A204.1 (cell line): Measurements from ENCODE around the gene ELFN1.

Source experiments
- FAIRE-seq: peaks from 2 replicates; lab custom pipeline; 2012; peaks lifted over from hg19 to GRCh38; lab: Jason Lieb, UNC

The ELFN1 gene

DNA sequence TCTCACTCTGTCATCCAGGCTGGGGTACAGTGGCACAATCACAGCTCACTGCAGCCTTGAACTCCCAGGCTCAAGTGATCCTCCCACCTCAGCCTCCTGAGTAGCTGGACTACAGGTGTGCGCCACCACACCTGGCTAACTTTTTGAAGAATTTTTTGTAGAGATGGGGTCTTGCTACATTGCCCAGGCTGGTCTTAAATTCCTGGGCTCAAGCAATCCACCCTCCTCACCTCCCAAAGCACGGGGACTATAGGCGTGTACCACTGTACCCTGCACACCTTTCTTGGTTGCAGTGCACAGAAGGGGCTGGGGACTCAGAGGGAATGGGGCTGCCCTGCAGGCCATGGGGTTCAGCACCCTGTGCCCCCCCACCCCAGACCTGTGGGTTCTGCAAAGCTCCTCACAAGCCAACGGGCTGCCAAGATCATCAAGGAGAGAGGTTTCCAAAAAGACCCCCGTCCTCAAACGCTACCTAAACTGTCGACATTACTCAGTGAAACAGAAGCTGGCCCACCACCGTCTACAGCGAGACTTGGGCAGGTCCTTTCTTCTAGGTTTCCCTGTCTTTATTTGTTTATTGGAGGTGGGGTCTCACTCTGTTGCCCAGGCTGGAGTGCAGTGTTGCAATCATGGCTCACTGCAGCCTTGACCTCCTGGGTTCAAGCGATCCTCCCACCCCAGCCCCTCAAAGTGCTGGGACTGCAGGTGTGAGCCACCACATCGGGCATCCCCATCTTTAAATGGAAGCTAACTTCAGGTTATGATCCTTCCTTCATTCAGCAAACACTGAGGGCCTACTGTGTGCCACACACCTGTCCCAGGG lies 26.6 kb upstream of the ELFN1 start:
- no peak for FAIRE-seq

DNA sequence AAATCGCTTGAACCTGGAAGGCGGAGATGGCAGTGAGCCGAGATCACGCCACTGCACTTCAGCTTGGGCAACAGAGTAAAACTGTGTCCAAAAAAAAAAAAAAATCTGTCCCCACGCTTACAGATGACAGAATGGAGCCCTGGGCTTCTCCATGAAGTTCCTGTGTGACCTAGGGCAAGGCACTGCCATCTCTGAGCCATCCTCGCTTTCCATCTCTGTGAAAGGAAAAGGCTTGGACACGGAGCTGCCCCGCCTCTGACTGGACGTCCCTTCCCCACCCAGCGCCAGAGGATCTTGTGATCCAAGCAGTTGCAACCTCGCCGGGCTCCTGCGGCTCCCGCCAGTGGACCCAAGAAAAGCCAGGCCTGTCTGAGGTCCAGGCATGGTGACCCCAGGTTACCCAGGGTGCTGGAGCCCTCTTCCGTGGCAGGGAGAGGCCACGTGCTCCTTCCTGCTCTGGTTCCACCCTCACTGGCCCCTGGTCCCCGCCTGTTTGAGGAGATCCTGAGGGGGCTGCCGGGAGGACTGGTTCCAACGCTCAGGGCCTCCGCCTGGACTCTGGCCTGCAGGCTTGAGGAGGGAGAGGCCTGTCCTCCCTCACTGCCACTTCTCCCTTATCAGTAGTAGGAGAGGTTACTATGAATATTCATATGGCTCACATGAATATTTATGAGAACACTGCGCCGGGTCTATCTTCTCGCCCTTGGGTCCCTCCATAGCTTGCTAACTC lies 25.6 kb upstream of the ELFN1 start:
- FAIRE-seq, result no peak

DNA sequence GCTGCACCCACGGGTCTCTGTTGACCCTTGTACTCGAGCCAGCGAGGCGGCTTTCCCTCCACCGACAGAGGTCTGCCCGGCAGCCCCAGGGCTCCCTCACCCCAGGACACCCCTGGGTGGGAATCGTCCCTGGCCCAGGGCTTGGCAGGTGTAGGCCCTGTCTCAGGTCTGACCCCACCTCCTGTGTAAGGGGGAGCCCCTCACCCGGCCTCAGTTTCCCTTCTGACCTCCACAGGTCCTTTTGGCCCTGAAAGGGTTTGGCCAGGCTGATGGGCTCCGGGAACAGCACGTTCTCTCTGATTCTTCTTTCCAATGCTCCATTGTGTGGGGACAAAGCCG lies 25.0 kb upstream of the ELFN1 start:
- FAIRE-seq, result no peak

DNA sequence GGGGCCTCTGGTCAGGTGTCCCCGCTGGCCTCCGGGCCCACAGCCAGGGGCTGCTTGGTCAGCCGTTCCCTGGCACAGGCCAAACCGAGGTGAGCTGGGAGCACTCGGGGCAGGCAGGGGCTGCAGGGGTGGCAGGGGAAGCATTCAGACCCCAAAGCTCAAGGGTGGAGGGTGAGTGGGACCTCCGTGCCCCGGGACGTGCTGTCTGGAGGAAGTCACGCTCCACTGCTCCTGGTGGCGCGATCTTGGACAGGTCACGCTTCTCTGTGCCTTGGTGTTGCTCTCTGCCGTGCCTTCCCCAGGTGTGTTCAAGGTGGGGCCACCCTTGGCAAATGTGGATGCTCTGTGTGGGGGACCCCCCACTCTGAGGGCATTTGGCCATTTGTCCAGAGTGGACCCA lies 24.6 kb upstream of the ELFN1 start:
- FAIRE-seq, result no peak

DNA sequence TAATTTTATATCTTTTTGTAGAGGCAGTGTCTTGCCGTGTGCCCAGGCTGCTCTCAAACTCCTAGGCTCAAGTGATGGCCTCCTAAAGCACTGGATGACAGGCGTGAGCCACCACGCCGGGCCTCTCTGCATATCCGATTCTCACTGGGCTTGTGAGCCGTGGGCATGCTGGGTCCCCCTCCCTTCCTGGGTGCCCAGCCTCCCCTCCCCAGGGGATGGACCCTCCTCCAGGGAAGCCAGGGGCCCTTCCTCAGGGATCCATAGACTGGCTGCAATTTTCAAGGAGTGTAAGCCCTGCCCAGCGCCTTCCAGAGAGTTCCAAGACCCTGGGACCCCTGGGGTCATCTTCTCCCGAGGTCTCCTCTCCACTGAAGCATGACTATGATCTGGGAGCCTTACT lies 23.7 kb upstream of the ELFN1 start:
- FAIRE-seq, result no peak

DNA sequence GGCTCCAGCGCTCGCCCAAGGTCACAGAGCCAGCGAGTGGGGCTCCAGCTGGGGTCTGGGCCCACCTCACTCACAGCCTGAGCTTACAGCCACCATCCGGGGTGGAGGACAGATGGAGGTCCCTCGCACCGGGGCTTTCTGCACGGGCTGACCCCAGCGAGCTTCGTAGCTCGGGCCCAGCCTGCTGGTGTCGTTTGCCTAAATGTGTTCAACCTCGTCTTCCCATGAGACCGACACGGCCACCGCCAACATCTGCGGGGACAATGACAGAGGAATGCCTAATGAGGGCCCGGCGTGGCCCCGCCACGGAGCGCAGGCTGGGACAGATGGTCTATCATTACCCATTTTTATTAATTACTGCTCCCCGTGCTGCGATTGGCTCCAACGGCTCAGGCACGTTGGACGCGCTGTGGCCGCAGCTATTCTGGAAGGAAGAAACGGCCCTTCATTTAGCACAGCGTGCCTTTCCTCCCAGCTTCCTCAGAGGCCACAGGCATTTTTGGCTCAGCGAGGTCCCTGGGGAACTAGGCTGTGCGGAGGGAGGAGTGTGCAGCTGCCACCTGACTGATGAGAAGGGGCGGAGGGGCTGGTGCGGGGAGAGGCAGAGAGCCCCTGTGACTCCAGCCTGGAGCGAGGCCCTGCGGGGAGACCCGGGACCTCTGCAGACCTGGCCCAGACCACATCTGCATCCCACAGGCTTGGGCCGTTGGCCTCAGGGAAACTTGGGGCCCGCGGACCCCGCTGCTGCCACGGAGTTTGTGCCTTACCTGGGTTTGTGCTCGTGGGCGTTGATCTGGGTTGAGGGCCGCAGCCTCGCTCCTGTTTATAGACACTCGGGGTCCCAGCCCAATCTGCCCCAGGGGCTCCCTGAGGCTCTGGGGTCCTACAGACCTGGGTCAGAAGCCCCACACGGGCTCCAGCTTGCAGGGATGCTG lies 22.9 kb upstream of the ELFN1 start:
- FAIRE-seq, result no peak

DNA sequence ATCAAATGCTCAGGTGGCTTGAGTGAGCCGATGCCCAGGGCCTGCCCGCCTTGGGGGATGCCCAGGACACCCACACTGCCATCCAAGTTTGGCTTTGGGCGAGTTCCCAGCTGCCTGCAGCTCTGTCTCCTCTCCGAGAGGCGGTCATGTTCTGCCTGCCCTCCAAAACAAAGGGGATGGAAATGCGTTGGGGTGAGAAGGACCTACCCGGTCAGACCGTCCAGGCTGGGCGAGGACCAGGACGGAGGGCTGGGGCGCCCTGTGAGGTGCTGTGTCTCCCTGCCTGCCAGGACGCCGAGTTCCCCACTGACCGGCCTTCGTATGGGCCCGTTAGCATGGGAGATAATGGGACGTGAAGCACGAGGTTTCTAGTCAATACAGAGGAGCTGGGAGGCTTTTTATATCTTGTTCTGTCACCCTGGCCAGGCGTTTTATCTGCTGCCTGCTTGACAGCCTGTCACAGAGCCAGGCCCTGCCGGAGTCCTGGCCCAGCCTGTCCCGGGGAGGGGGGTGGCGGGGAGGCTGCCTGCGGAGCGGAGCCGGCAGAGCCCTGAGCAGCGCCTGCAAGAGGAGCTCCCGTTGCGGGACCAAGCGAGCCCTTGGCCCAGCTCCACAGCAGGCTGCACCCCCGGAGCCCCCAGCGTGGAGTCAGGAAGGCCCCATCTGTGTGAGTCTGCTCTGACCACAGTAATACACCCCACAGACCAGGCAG lies 22.0 kb upstream of the ELFN1 start:
- FAIRE-seq, result no peak

DNA sequence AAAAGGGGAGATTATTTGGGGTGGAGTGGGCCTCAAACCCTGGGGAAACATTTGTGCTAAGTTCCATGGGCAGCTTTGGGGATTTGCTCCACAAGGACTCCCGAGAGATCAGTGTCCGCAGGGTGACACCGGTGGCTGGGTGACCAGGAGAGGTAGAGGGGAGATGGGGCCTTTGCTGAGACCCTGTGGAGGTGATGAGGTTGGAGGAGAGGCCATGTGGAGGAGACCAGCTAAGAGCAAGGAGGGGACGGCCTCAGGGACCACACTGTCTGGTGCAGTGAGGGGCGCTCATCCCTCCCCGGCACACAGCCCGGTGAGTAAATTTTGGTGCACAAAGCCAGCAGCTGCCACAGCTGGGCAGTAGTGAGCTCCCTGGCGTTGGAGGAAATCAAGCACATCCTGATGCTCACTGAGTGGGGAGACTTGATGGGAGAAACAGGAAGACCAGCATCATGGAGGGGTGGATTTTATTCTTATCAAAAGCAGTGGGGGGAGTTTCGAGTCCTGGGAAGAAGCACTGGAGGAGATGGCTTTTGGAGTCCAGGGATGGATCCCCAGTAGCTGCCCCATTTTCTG lies 20.2 kb upstream of the ELFN1 start:
- no peak for FAIRE-seq

DNA sequence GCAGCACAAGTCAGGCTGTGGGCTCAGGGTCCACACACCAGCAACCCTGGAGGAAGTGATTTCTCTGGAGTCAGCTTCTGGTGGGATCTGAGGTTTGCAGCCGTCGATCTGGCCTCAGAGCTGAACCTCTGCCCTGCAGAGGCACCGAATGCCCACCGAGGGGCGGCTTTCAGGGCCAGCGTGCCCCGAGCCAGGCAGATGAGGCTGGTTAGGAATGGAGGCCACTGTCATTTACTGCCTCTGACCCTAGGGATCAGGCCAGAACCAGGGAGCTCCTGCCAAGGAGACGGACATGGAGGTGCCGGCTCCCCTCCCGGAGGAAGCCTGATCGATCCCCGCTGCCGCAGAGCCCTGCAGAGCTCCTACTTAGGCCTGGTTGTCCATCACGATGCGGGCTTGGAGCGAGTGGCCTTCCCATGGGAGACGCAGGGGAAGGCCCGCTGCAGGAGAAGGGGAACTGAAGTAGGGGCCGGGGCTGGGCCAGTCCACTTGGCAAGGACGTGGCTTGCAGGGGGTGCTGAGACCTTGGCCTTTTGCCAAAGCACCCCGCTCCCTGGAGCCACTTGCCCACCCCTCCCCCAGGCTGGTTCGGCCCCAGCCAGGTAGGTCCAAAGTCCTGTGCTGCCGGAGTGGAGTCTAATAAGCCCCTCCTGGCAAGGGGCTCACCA lies 19.6 kb upstream of the ELFN1 start:
- FAIRE-seq, result no peak

DNA sequence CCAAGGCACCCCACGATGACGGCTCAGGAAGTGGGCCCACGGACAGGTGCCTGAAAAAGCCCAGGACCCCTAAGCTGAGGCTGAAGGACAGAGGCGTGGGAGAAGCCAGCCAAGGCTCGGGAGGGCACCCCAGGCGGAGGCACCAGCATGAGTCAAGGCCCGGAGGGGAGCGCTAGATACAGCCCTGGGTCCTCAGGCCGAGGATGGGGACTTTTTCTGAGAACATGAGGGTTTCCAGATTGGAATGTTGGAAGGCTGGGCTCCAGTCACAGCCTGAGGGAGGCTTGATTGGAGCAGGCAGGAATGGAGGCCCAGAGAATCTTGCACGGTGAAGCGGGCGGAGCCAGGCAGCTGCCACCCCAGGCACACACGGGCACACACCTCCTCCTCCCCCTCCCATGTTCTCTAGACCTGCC lies 19.0 kb upstream of the ELFN1 start:
- no peak for FAIRE-seq

DNA sequence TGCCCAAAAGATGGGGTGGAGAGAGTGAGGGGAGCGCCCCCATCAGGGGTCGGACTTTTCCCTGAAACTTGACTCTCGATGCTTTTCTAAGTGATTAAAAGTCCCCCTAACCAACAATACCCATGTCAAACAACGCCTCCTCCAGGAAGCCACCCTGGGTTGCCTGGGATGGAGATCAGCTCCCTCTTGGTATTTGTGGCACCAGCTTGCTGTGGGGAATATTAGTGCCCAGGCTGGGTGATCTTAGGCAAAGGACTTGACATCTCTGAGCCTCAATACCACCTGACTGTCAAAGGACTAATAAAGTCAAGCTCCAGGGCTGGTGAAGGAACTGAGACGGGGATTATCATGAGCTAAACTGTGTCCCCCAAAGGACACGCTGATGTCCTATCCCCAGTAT lies 18.2 kb upstream of the ELFN1 start:
- FAIRE-seq, result no peak

DNA sequence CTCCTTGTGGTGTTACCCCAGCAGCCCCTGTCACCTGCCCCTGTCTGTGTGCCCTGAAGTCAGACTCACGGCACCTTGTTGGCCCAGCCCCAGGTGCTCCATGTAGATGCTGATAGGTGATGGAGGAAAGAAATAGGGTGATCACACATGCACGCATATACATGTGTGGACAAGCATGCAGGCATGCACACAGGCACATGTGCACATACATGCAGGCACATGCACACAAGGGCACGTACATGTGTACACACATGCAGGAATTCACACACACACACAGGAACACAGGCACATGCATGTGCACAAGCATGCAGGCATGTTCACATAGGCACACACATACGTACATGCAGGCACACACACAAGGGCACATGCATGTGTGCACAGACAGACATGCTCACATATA lies 16.6 kb upstream of the ELFN1 start:
- no peak for FAIRE-seq

DNA sequence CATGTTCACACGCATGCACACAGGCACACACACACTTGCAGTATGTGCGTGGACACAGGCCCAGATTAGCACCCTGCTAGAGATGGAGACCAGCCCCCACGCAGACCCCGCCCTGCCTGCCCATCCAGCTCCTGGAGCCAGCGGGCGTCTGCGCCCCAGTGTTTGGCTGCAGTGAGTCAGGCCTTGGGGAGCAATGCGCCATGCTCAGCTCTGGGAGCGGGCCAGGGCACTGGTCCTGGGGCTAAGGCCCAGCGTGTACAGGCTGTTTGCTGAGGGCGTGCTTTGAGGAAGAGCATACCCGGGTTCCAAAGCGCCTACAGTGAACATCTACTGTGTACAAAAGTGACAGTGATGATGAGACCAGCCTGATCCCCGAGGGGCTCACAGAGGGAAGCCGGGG lies 16.0 kb upstream of the ELFN1 start:
- FAIRE-seq, result no peak

DNA sequence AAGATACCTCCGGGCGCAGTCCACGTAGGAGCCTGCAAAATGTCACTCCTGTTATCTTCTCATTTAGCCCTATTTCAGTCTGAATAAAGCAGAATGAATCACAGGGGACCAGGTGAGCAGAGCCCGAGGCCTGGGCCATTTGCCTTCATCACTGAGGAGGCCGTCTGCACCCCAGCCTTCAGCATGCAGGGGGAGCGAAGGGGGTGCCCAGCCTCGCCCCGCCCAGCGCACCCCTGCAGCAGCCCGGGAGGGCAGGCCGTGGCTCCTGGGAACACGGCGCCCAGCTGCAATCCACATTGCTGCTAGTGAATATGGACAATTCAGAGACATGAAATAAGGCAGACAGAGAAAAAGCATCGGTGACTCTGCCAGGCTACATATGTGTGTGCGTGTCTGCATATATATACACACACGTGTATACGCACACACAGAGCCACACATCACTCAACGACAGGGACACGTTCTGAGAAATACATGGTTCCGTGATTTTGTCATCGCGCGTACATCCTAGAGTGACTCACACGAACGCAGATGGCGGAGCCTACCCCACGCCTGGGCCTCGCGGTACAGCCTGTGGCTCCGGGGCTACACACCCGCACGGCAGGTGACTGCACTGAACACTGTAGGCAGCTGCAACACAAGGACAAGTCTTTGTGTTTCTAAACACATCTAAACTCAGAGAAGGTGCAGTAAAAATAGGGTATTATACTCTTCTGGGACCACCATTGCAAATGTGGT lies 15.2 kb upstream of the ELFN1 start:
- FAIRE-seq, result no peak

DNA sequence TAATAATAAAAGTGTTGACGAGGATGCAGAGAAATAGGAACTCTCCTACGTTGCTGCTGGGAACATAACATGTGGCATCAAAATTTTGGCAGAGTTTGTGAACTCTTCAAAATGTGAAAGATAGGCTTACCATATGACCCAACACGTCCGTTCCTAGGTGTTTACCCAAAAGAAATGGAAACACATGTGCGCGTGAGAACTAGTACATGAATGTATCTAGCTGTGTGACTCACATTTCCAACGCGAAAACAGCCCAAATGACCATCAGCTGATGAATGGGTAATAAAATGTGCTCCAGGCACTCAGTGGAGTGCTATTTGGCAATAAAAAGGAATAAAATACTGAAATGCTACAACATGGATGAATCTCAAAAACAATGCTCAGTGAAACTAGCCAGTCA lies 10.4 kb upstream of the ELFN1 start:
- no peak for FAIRE-seq

DNA sequence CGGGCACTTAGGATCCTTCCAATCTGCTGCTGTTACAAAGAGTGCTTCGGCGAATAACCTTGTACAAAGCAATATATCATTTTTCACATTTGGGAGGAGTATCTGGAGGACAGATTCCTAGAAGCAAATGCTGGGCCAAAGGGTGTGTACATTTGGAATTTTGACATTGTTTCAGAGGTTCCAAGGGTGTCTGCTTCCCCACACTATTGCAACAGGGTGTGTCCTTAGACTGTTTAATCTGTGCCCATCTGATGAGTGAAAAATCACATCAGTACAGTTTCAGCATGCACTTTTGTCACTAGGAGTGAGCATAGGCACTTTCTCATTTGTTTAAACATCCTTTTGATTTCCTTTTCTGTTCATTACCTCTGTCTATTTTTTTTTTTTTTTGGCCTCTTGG lies 8.6 kb upstream of the ELFN1 start:
- no peak for FAIRE-seq

DNA sequence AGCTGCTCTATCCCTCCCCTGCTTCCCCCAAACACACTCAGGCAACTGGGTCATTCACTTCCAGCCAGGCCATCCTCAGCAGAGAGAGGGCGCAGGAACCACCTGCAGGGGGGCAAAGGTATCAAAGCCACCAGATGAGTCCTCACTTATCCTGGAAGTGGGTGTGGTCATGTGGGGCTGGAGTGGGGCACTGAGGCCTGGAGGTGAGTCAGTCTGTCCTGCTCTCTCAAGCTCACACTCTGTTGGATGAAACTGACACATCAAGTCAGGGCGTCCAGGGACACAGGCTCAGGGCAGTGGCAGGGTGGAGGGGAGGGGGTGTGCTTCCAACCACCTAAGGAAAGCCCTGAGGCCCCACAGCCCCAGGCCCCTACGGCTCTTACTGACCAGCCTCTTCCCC lies 8.0 kb upstream of the ELFN1 start:
- FAIRE-seq, result no peak

DNA sequence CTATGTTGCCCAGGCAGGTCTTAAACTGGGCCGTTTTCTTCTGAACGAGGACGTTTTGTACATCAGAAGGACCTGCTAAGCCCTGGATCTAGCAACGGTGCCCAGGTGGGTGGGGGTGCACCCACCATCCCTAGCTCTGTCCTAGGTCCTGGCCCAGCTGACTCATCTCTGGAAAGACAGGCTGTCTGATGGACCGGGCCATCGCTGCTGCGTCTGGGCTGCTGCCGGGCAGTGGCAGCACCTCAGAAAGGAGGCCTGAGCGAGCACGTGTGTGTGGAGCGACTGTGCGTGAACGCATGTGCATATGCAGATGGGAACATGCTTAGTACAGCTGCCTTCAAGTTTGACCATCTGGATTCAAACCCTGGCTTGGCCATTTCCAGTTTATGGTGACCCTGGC lies 7.3 kb upstream of the ELFN1 start:
- no peak for FAIRE-seq

DNA sequence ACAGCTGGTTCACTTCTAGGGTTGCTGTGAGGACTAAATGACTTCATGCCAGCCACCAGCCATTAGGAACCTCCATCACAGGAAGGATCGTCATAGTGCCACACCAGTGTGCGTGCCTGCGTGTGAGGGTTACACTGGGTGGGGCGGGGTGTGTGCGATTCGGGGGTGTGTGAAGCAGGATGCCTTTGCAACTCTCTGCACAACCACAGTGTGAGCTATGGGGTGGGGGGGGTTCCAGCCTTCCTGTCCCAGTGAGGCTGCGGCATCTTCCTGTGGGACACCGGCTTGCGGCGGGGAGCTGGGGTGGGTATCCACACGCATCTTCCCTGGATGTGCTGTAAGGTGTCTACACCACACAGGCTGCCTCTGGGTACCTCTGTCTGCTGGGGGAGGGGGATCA lies 6.9 kb upstream of the ELFN1 start:
- FAIRE-seq, result no peak

DNA sequence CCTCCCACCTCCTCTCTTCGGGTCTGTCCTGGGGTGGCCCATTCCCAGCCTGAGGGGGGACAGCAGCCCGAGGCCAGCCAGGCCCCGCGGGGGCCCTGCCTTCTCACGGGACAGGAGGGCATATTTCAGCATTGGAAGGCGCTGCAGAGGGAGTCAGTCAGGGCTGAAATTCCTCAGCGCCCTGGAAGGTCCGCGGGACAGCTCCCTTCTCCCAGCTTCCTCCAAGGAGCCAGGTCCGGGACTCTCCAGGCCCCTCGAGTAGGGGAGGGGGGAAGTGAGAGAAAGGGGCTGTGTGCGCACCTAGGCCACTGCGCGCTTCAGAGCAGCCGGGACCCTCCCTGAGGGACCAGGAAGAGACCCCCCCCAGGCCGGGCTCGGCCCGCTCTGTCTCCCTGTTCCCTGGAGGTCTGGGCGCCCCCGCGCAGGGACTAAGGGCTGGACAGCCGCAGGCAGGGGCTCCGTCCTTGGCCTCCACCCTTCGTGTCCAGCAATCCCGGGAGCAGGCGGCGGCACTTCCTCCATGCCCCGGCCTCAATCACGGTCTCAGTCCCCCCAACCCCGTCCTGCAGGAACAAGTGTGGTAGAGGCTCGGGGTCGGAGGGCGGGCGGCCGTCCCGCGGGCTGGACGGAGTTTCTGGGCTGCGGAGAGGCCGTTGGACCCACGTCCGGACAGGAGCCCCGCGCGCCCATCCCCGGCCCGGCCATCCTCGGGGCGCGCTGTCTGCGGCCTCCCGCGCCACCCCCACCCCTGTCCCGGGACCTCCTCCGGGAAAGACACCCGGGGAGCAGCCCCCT lies 6.0 kb upstream of the ELFN1 start:
- FAIRE-seq, result no peak
